ENCODE measurements around the gene TAF9. TPM values are rescaled to one million over a fixed set of nuclear protein-coding genes. Genes with fewer than 3 reads are reported as not detected.

Gene TAF9
- total and polyA plus RNA-seq, 7 donors = 38.8 to 92.9 (median 53.3) TPM

DNA sequence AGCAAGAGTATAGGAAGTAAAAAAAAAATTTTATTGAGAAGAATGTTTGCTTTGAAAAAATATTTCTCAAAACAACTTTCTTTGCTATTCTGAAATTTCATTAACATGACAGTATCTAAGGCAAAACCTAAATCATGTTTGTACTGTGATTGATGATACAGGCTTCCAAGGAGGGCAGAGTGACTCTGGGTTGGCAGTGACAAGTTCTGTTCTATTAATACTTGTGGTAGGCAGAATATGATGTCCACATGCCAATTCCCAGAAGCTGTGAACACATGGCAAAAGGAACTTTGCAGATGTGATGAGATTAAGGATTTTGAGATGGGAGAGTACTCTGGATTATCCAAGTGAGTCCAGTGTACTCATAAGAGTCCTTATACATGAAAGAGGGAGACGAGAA lies 53.3 kb downstream of the TAF9 start:
- Histone ChIP-seq H3K4me1 (no peaks in the 10 kb centered on the region), H3K27me3 (ENCODE audit: insufficient read depth in 3 of 3, low read length in 2 of 3) (no peaks in the 10 kb centered on the region), H3K27ac (no peak overlapping the region), H3K4me3 (no peak overlapping the region), H3K36me3 (ENCODE audit: insufficient read depth in 1 of 2, low read depth in 1 of 2) (peaks cover 0 to 16% of the 10 kb centered on the region in 2 donors), H3K9me3 (no peaks in the 10 kb centered on the region)
- 87 to 89% (median 88%) methylated on average over 1 of the region's 1 CpG for WGBS, 3 donors
- ATAC-seq (peak; percentile 58 to 92 (median 79)), DNase-seq (no peak)
- TF ChIP-seq, protein P1, sequence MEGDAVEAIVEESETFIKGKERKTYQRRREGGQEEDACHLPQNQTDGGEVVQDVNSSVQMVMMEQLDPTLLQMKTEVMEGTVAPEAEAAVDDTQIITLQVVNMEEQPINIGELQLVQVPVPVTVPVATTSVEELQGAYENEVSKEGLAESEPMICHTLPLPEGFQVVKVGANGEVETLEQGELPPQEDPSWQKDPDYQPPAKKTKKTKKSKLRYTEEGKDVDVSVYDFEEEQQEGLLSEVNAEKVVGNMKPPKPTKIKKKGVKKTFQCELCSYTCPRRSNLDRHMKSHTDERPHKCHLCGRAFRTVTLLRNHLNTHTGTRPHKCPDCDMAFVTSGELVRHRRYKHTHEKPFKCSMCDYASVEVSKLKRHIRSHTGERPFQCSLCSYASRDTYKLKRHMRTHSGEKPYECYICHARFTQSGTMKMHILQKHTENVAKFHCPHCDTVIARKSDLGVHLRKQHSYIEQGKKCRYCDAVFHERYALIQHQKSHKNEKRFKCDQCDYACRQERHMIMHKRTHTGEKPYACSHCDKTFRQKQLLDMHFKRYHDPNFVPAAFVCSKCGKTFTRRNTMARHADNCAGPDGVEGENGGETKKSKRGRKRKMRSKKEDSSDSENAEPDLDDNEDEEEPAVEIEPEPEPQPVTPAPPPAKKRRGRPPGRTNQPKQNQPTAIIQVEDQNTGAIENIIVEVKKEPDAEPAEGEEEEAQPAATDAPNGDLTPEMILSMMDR (IDR thresholded peaks at IDR 0.05) = no peak
- intact Hi-C loops (cut with DNase I) = no loop called here

Other genes starting within 250 kb of the TAF9 start
- 1 to 10 TPM; 1.8 to 4.1 (median 2.3) TPM for gene CCNB1, start 202.4 kb downstream of the TAF9 start, total RNA-seq
- gene CCNB1, start 202.4 kb downstream of the TAF9 start, polyA plus RNA-seq = 10 to 100 TPM in 1 of 3 donors, 1 to 10 TPM in 2; 2.5 to 12.2 (median 6.8) TPM
- 1 to 10 TPM; 1.6 to 4.5 (median 2.8) TPM for gene CENPH, start 179.9 kb downstream of the TAF9 start, total RNA-seq
- gene CENPH, start 179.9 kb downstream of the TAF9 start, polyA plus RNA-seq = 1 to 10 TPM; 3.1 to 3.6 (median 3.3) TPM
- 10 to 100 TPM; 19.0 to 33.4 (median 29.4) TPM for gene CDK7, start 134.6 kb downstream of the TAF9 start, total RNA-seq
- gene CDK7, start 134.6 kb downstream of the TAF9 start, polyA plus RNA-seq = 10 to 100 TPM; 35.6 to 66.9 (median 52.1) TPM
- 1 to 10 TPM; 1.7 to 3.6 (median 1.9) TPM for gene CCDC125, start 36.7 kb downstream of the TAF9 start, total RNA-seq
- 1 to 10 TPM; 1.1 to 2.6 (median 2.6) TPM for gene CCDC125, start 36.7 kb downstream of the TAF9 start, polyA plus RNA-seq
- 10 to 100 TPM; 23.5 to 59.9 (median 52.8) TPM for gene AK6, start within 50 bp of the TAF9 start, total RNA-seq
- 100 to 1,000 TPM in 1 of 3 donors, 10 to 100 TPM in 2; 70.7 to 116 (median 96.0) TPM for gene AK6, start within 50 bp of the TAF9 start, polyA plus RNA-seq
- 10 to 100 TPM; 11.9 to 19.2 (median 13.5) TPM for gene RAD17, start 298 bp upstream of the TAF9 start, total RNA-seq
- gene RAD17, start 298 bp upstream of the TAF9 start, polyA plus RNA-seq = 10 to 100 TPM in 1 of 3 donors, 1 to 10 TPM in 2; 6.8 to 15.1 (median 9.6) TPM
- under 1 TPM in 3 of 4 donors, not detected in 1; 0.10 to 0.25 (median 0.19) TPM for gene MARVELD2, start 45.6 kb upstream of the TAF9 start, total RNA-seq
- under 1 TPM; 0.03 to 0.13 (median 0.09) TPM for gene MARVELD2, start 45.6 kb upstream of the TAF9 start, polyA plus RNA-seq
- under 1 TPM; 0.17 to 0.58 (median 0.33) TPM for gene OCLN, start 123.3 kb upstream of the TAF9 start, total RNA-seq
- gene OCLN, start 123.3 kb upstream of the TAF9 start, polyA plus RNA-seq = under 1 TPM; 0.06 to 0.44 (median 0.14) TPM
- 10 to 100 TPM; 12.5 to 15.9 (median 14.9) TPM for gene GTF2H2C, start 190.7 kb upstream of the TAF9 start, total RNA-seq
- gene GTF2H2C, start 190.7 kb upstream of the TAF9 start, polyA plus RNA-seq = 10 to 100 TPM in 2 of 3 donors, 1 to 10 TPM in 1; 8.0 to 20.2 (median 18.0) TPM

Data from psoas muscle (tissue), 8 donors.